Measurements from ENCODE around the gene LONRF2. TPM values are rescaled to one million over a fixed set of nuclear protein-coding genes. Genes with fewer than 3 reads are reported as not detected.

The LONRF2 gene
- total RNA-seq, 1 experiment from 2014 or later = 3.5 TPM

- POLR2A ChIA-PET (ENCODE audit: low non-redundant PET) = no interaction called here
- peak; percentile 78 for DNase-seq (ENCODE audit: low spot score)
- no TSS peak for BruUV-seq (replicated peaks)
Observed at GRCh38 chr2:100262555-100263320, 59.6 kb downstream of the LONRF2 start.

DNA sequence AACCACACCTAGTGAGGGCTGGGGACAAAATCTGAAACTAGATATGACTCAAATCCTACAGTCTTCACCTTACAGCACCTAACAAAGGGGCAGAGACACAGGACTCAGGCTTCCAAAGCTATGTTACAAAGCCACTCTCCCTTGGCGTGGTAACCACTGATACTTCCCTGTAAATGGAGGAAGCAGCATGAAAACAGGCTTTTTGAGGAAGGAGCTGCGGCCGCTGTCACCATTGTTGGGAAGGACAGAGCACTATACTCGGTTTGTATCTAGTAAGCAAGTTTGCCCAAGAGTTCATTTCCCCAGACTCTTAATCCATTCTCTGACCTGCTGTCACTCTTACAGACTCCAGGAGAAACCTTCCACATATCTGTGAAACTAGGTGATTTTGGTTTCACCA lies 60.3 kb downstream of the LONRF2 start:
- Histone ChIP-seq H3K4me1 (ENCODE audit: insufficient read depth, low read length, poor library complexity, severe bottlenecking) (no peaks in the 10 kb centered on the region), H3K9me3 (ENCODE audit: low read depth, low read length, poor library complexity, severe bottlenecking) (no peaks in the 10 kb centered on the region), H3K27me3 (replicated peaks; ENCODE audit: insufficient read depth, low read depth, low read length, poor library complexity) (no peaks in the 10 kb centered on the region), H3K36me3 (ENCODE audit: insufficient read depth, low read length, poor library complexity, severe bottlenecking) (no peaks in the 10 kb centered on the region), H3K4me3 (ENCODE audit: low read depth, low read length, poor library complexity, severe bottlenecking) (no peak overlapping the region), H3K27ac (ENCODE audit: low read depth, low read length, poor library complexity, severe bottlenecking) (no peak overlapping the region)
- POLR2A ChIA-PET (ENCODE audit: low non-redundant PET) = no interaction called here
- intact Hi-C loops (cut with micrococcal nuclease; ENCODE audit: unreplicated experiment) = loop anchor here (1.0 to 10.0 kb wide), 4 partner anchors 63 to 720 kb away; partner anchors contain the start of gene LONRF2
- no peak for TF ChIP-seq EZH2 (IDR thresholded peaks at IDR 0.05; ENCODE audit: borderline replicate concordance, low read depth, low read length, poor library complexity, severe bottlenecking)
- TF ChIP-seq, protein P1, sequence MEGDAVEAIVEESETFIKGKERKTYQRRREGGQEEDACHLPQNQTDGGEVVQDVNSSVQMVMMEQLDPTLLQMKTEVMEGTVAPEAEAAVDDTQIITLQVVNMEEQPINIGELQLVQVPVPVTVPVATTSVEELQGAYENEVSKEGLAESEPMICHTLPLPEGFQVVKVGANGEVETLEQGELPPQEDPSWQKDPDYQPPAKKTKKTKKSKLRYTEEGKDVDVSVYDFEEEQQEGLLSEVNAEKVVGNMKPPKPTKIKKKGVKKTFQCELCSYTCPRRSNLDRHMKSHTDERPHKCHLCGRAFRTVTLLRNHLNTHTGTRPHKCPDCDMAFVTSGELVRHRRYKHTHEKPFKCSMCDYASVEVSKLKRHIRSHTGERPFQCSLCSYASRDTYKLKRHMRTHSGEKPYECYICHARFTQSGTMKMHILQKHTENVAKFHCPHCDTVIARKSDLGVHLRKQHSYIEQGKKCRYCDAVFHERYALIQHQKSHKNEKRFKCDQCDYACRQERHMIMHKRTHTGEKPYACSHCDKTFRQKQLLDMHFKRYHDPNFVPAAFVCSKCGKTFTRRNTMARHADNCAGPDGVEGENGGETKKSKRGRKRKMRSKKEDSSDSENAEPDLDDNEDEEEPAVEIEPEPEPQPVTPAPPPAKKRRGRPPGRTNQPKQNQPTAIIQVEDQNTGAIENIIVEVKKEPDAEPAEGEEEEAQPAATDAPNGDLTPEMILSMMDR (conservative IDR thresholded peaks at IDR 0.05; ENCODE audit: low read depth, low read length) = no peak
- no TSS peak for BruUV-seq (replicated peaks)
- DNase-seq (ENCODE audit: low spot score) = no peak
- CTCF ChIA-PET = interaction anchor here (0.9 to 4.9 kb wide), 6 partner anchors 11 to 703 kb away, joined by 4 to 76 read pairs (median 6); no protein-coding TSS in a partner anchor

More at GRCh38 chr2:100262555-100263320, 59.6 kb downstream of the LONRF2 start:
- CTCF ChIA-PET = interaction anchor here (0.6 to 4.9 kb wide), 14 partner anchors 9 to 704 kb away, joined by 3 to 76 read pairs (median 5); partner anchors contain the start of gene PDCL3
- Histone ChIP-seq H3K4me1 (ENCODE audit: insufficient read depth, low read length, poor library complexity, severe bottlenecking) (no peaks in the 10 kb centered on the region), H3K36me3 (ENCODE audit: insufficient read depth, low read length, poor library complexity, severe bottlenecking) (no peaks in the 10 kb centered on the region), H3K27ac (ENCODE audit: low read depth, low read length, poor library complexity, severe bottlenecking) (no peak overlapping the region), H3K9me3 (ENCODE audit: low read depth, low read length, poor library complexity, severe bottlenecking) (no peaks in the 10 kb centered on the region), H3K27me3 (replicated peaks; ENCODE audit: insufficient read depth, low read depth, low read length, poor library complexity) (no peaks in the 10 kb centered on the region), H3K4me3 (ENCODE audit: low read depth, low read length, poor library complexity, severe bottlenecking) (no peak overlapping the region)
- no peak for TF ChIP-seq EZH2 (IDR thresholded peaks at IDR 0.05; ENCODE audit: borderline replicate concordance, low read depth, low read length, poor library complexity, severe bottlenecking)
- TF ChIP-seq, protein P1 (conservative IDR thresholded peaks at IDR 0.05; ENCODE audit: low read depth, low read length) = peak; percentile 94
- intact Hi-C loops (cut with micrococcal nuclease; ENCODE audit: unreplicated experiment) = loop anchor here (1.0 to 10.0 kb wide), 4 partner anchors 62 to 720 kb away; partner anchors contain the start of gene LONRF2

- ChIA-PET POLR2A (ENCODE audit: low non-redundant PET) (no interaction called here), CTCF (interaction anchor here (0.8 to 4.9 kb wide), 4 partner anchors 118 to 122 kb away, joined by 4 to 76 read pairs (median 6); no protein-coding TSS in a partner anchor)
- no TSS peak for BruUV-seq (replicated peaks)
- Histone ChIP-seq H3K9me3 (ENCODE audit: low read depth, low read length, poor library complexity, severe bottlenecking) (no peaks in the 10 kb centered on the region), H3K27ac (ENCODE audit: low read depth, low read length, poor library complexity, severe bottlenecking) (no peak overlapping the region), H3K4me3 (ENCODE audit: low read depth, low read length, poor library complexity, severe bottlenecking) (no peak overlapping the region), H3K36me3 (ENCODE audit: insufficient read depth, low read length, poor library complexity, severe bottlenecking) (no peaks in the 10 kb centered on the region), H3K27me3 (replicated peaks; ENCODE audit: insufficient read depth, low read depth, low read length, poor library complexity) (no peaks in the 10 kb centered on the region), H3K4me1 (ENCODE audit: insufficient read depth, low read length, poor library complexity, severe bottlenecking) (no peaks in the 10 kb centered on the region)
- DNase-seq (ENCODE audit: low spot score) = peak; percentile 39
- intact Hi-C loops (cut with micrococcal nuclease; ENCODE audit: unreplicated experiment) = loop anchor here (5.0 to 10.0 kb wide), 3 partner anchors 64 to 721 kb away; partner anchors contain the start of gene LONRF2
- TF ChIP-seq EZH2 (IDR thresholded peaks at IDR 0.05; ENCODE audit: borderline replicate concordance, low read depth, low read length, poor library complexity, severe bottlenecking) = no peak
- TF ChIP-seq, protein P1 (conservative IDR thresholded peaks at IDR 0.05; ENCODE audit: low read depth, low read length) = peak; percentile 40
Observed at GRCh38 chr2:100260712-100261620, 61.3 kb downstream of the LONRF2 start.
